K562 (cell line): Measurements from ENCODE around the gene CAPRIN1.

ENCODE experiments used
- BMI1 ChIP-seq: fragments of 150-350 bp; IDR thresholded peaks from 2 replicates; pipeline ENCODE4 v1.6.1; 2014; ENCODE audit warnings: low read length
- CEBPG ChIP-seq, 3 experiments: fragments of 200-800 bp in 1 of 3; sonication (Bioruptor generic) in 1 of 3; sonication (generic) in 1 of 3; formaldehyde crosslinking in 1 of 3; IDR thresholded peaks in 2 of 3; conservative IDR thresholded peaks in 1 of 3; 2 replicates each; pipeline versions ENCODE4 v1.6.1 to v1.8.0; 2016 to 2022; ENCODE audit warnings: missing compliant biosample characterization in 2 of 3, missing genetic modification characterization in 2 of 3, mild to moderate bottlenecking in 1 of 3, missing genetic modification reagents in 1 of 3
- JUND ChIP-seq, 2 experiments: IDR thresholded peaks; 2 replicates in 1 of 2; 3 replicates in 1 of 2; pipeline ENCODE4 v1.6.1; 2011; ENCODE audit warnings: borderline replicate concordance in 2 of 2, low read depth in 2 of 2, low read length in 2 of 2, improper control_type of control experiment in 1 of 2, missing biosample characterization in 1 of 2, missing genetic modification characterization in 1 of 2, missing genetic modification reagents in 1 of 2
- KLF1 ChIP-seq: fragments of 450-650 bp; IDR thresholded peaks from 2 replicates; pipeline ENCODE4 v1.6.1; 2016; ENCODE audit warnings: missing genetic modification characterization, missing compliant biosample characterization
- NCOA2 ChIP-seq, 2 experiments: fragments of 450-650 bp; IDR thresholded peaks; 2 replicates each; pipeline ENCODE4 v1.6.1; 2018; ENCODE audit warnings: mild to moderate bottlenecking in 2 of 2, moderate library complexity in 1 of 2; ENCODE audit not compliant: partially characterized antibody in 2 of 2
- NEUROD1 ChIP-seq: fragments of 150-350 bp; IDR thresholded peaks from 2 replicates; pipeline ENCODE4 v1.6.1; 2014; ENCODE audit warnings: borderline replicate concordance, low read length, low read depth; ENCODE audit not compliant: partially characterized antibody
- POLR2AphosphoS5 ChIP-seq: IDR thresholded peaks from 2 replicates; pipeline ENCODE4 v1.6.1; 2011; ENCODE audit warnings: mild to moderate bottlenecking, low read depth, low read length, moderate library complexity; ENCODE audit not compliant: control insufficient read depth, insufficient read depth
- SIN3A ChIP-seq, 2 experiments: fragments of 150-350 bp in 1 of 2; IDR thresholded peaks; 2 replicates each; pipeline ENCODE4 v1.6.1; 2011 to 2016; ENCODE audit warnings: borderline replicate concordance in 2 of 2, low read depth in 2 of 2, low read length in 2 of 2, mild to moderate bottlenecking in 2 of 2, moderate library complexity in 2 of 2; ENCODE audit not compliant: control insufficient read depth in 1 of 2
- SIRT6 ChIP-seq: IDR thresholded peaks from one replicate; pipeline ENCODE4 v1.6.1; 2012; ENCODE audit warnings: low read depth, mild to moderate bottlenecking, control low read depth, inconsistent platforms, low read length, moderate library complexity
- TF ChIP-seq, protein P1 (sequence below), 3 experiments: IDR thresholded peaks in 2 of 3; conservative IDR thresholded peaks in 1 of 3; 2 replicates each; pipeline ENCODE4 v1.5.1; 2011 to 2012; ENCODE audit warnings: low read length in 3 of 3, mild to moderate bottlenecking in 3 of 3, control low read depth in 2 of 3, improper control_type of control experiment in 1 of 3, inconsistent platforms in 1 of 3, low read depth in 1 of 3, mixed read lengths in 1 of 3, moderate library complexity in 1 of 3; ENCODE audit not compliant: insufficient read depth in 2 of 3
- TF ChIP-seq, protein P2 (sequence below), 2 experiments: IDR thresholded peaks in 1 of 2; conservative IDR thresholded peaks in 1 of 2; 2 replicates each; pipeline ENCODE4 v1.6.1; 2016; ENCODE audit warnings: low read depth in 2 of 2, mild to moderate bottlenecking in 1 of 2, missing compliant biosample characterization in 1 of 2, missing genetic modification characterization in 1 of 2, moderate library complexity in 1 of 2

DNA sequence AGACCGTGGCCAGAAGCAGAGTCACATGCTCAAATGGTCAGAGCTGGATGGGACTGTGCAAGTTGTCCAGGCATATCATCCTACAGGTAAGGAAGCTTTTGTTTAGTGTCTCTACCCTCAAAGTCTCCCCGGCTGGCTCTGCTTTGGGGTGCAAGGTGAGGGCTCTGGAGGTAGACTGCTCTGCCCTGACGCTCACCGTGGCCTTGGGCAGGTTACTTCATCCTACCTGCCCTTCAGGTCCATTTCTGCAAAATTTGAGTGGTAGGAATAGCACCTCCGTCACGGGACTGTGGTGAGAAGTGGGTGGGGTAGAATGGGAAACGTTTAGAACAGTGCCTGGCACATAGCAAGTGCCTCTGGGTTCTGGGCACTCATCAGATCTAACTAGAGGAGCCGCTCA lies 96.0 kb downstream of the CAPRIN1 start:
- TF ChIP-seq POLR2AphosphoS5 (no peak), KLF1 (tag) (no peak), NCOA2 (IDR thresholded peaks at IDR 0.05; ENCODE audit: partially characterized antibody in 2 of 2) (no peak), CEBPG (CRISPR knock-in tag; IDR thresholded peaks at IDR 0.05) (no peak), CEBPG (tag; conservative IDR thresholded peaks at IDR 0.05 in 1 of 2, IDR thresholded peaks at IDR 0.05 in 1 of 2) (no peak), NEUROD1 (no peak), BMI1 (no peak), JUND (IDR thresholded peaks at IDR 0.05; ENCODE audit: borderline replicate concordance, low read depth, low read length) (no peak), JUND (tag; IDR thresholded peaks at IDR 0.05; ENCODE audit: borderline replicate concordance, low read depth, low read length) (no peak), SIRT6 (no peak), SIN3A (IDR thresholded peaks at IDR 0.05; ENCODE audit: borderline replicate concordance in 2 of 2, control insufficient read depth in 1 of 2, low read depth in 2 of 2, low read length in 2 of 2) (no peak)
- TF ChIP-seq, protein P1, sequence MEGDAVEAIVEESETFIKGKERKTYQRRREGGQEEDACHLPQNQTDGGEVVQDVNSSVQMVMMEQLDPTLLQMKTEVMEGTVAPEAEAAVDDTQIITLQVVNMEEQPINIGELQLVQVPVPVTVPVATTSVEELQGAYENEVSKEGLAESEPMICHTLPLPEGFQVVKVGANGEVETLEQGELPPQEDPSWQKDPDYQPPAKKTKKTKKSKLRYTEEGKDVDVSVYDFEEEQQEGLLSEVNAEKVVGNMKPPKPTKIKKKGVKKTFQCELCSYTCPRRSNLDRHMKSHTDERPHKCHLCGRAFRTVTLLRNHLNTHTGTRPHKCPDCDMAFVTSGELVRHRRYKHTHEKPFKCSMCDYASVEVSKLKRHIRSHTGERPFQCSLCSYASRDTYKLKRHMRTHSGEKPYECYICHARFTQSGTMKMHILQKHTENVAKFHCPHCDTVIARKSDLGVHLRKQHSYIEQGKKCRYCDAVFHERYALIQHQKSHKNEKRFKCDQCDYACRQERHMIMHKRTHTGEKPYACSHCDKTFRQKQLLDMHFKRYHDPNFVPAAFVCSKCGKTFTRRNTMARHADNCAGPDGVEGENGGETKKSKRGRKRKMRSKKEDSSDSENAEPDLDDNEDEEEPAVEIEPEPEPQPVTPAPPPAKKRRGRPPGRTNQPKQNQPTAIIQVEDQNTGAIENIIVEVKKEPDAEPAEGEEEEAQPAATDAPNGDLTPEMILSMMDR (IDR thresholded peaks at IDR 0.05 in 2 of 3, conservative IDR thresholded peaks at IDR 0.05 in 1 of 3; ENCODE audit: insufficient read depth in 2 of 3, low read depth in 1 of 3, low read length in 3 of 3): no peak
- TF ChIP-seq, protein P2, sequence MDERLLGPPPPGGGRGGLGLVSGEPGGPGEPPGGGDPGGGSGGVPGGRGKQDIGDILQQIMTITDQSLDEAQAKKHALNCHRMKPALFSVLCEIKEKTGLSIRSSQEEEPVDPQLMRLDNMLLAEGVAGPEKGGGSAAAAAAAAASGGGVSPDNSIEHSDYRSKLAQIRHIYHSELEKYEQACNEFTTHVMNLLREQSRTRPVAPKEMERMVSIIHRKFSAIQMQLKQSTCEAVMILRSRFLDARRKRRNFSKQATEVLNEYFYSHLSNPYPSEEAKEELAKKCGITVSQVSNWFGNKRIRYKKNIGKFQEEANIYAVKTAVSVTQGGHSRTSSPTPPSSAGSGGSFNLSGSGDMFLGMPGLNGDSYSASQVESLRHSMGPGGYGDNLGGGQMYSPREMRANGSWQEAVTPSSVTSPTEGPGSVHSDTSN (CRISPR knock-in tag; IDR thresholded peaks at IDR 0.05; ENCODE audit: low read depth): no peak
- TF ChIP-seq, protein P2 (tag; conservative IDR thresholded peaks at IDR 0.05; ENCODE audit: low read depth): no peak
